PC-3 (cell line): Measurements from ENCODE around the gene HYDIN. TPM values are rescaled to one million over a fixed set of nuclear protein-coding genes. Genes with fewer than 3 reads are reported as not detected.

Source experiments
- ATAC-seq: fragments of 200-7000 bp; cut with Tn5 transposase; 2 replicates; pipeline ENCODE4 v1.9.1; 2020; ENCODE audit warnings: mild to moderate bottlenecking, moderate library complexity
- BruUV-seq: library from RNA; stranded (reverse); fragments of 400-500 nt; replicated peaks from 2 replicates; lab custom pipeline; 2021; lab: Mats Ljungman, UMichigan
- CTCF ChIA-PET: fragments of 300-600 bp; sonication (Branson Sonifier 250); formaldehyde crosslinking; loops from one replicate; lab custom pipeline; 2022; ENCODE audit warnings: antibody characterized with exemption; lab: Charles Lee
- POLR2A ChIA-PET: fragments of 300-600 bp; sonication (Branson Sonifier 250); formaldehyde crosslinking; loops from one replicate; lab custom pipeline; 2022; ENCODE audit warnings: antibody characterized with exemption; ENCODE audit not compliant: unreplicated experiment; lab: Charles Lee
- DNase-seq: peaks from one replicate; pipeline ENCODE4 v3.0.0-alpha.2; 2015
- H2AFZ ChIP-seq: fragments of 300-600 bp; sonication (generic); 2 replicates; pipeline ENCODE4 v1.6.0; 2016; ENCODE audit warnings: antibody characterized with exemption, low read length
- H3F3A ChIP-seq: fragments of 300-600 bp; sonication (generic); one replicate; pipeline ENCODE4 v1.6.0; 2017; ENCODE audit warnings: antibody characterized with exemption, low read length, control low read depth, mild to moderate bottlenecking; ENCODE audit not compliant: unreplicated experiment
- H3K27ac ChIP-seq: fragments of 300-600 bp; sonication (generic); 2 replicates; pipeline ENCODE4 v1.5.1; 2016; ENCODE audit warnings: mild to moderate bottlenecking, low read length
- H3K27me3 ChIP-seq: fragments of 300-600 bp; sonication (generic); 2 replicates; pipeline ENCODE4 v1.6.1; 2016; ENCODE audit warnings: low read length, mixed read lengths
- H3K36me3 ChIP-seq: fragments of 300-600 bp; sonication (generic); 2 replicates; pipeline ENCODE4 v1.6.1; 2016; ENCODE audit warnings: low read depth, mixed run types, low read length, mixed read lengths
- H3K4me1 ChIP-seq: fragments of 300-600 bp; sonication (generic); 2 replicates; pipeline ENCODE4 v1.5.1; 2016; ENCODE audit warnings: low read length; ENCODE audit not compliant: insufficient read depth
- H3K4me2 ChIP-seq: fragments of 300-600 bp; sonication (generic); 2 replicates; pipeline ENCODE4 v1.6.0; 2016; ENCODE audit warnings: low read length
- H3K4me3 ChIP-seq: fragments of 300-600 bp; sonication (generic); 2 replicates; pipeline ENCODE4 v1.5.1; 2016; ENCODE audit warnings: mild to moderate bottlenecking, low read length, mixed read lengths
- H3K79me2 ChIP-seq: fragments of 300-600 bp; sonication (generic); 2 replicates; pipeline ENCODE4 v1.6.1; 2017; ENCODE audit warnings: low read length, mixed read lengths
- H3K9ac ChIP-seq: fragments of 300-600 bp; sonication (generic); 2 replicates; pipeline ENCODE4 v1.6.0; 2016; ENCODE audit warnings: mild to moderate bottlenecking, low read length
- H3K9me2 ChIP-seq: fragments of 300-600 bp; sonication (generic); replicated peaks from 2 replicates; pipeline ENCODE4 v1.6.1; 2016; ENCODE audit warnings: mixed run types, low read length, mixed read lengths
- H3K9me3 ChIP-seq: fragments of 300-600 bp; sonication (generic); 2 replicates; pipeline ENCODE4 v1.6.1; 2016; ENCODE audit warnings: low read length, mixed read lengths
- H4K20me1 ChIP-seq: fragments of 300-600 bp; sonication (generic); 2 replicates; pipeline ENCODE4 v1.6.1; 2016; ENCODE audit warnings: low read length, mixed read lengths
- CTCF ChIP-seq: fragments of 300-600 bp; sonication (generic); conservative IDR thresholded peaks from 2 replicates; pipeline ENCODE4 v1.5.1; 2017; ENCODE audit warnings: antibody characterized with exemption, low read depth, mild to moderate bottlenecking, low read length
- EZH2 ChIP-seq: fragments of 300-600 bp; sonication (generic); IDR thresholded peaks from one replicate; pipeline ENCODE4 v1.6.1; 2017; ENCODE audit warnings: antibody characterized with exemption, mild to moderate bottlenecking, low read length; ENCODE audit not compliant: unreplicated experiment
- EZH2phosphoT487 ChIP-seq: fragments of 300-600 bp; sonication (generic); IDR thresholded peaks from 2 replicates; pipeline ENCODE4 v1.6.1; 2018; ENCODE audit warnings: mild to moderate bottlenecking, antibody characterized with exemption, low read length, borderline replicate concordance
- intact Hi-C: fragments of 100-400 bp; cut with micrococcal nuclease; formaldehyde crosslinking; loops from 2 replicates; pipeline ENCODE4 v1.9.0; 2023
- total RNA-seq: library from RNA; depleted of rRNA; stranded (reverse); fragments of >200 nt; gene quantifications from 2 replicates; pipeline ENCODE4 v1.2.3, GENCODE V29; 2014

HYDIN gene
- total RNA-seq, 1 experiment from 2014 or later, result 0.69 TPM

GRCh38 chr16:70804153-70804733, 426.3 kb downstream of the HYDIN start:
- Histone ChIP-seq H3K4me3 (no peak overlapping the region), H3F3A (no peaks in the 10 kb centered on the region), H3K27me3 (no peaks in the 10 kb centered on the region), H3K4me1 (peaks cover 10% of the 10 kb centered on the region; the same call in 1 of the 2 replicates), H3K27ac (no peak overlapping the region), H3K79me2 (peaks cover 15% of the 10 kb centered on the region), H3K9ac (no peak overlapping the region), H3K4me2 (no peak overlapping the region), H3K9me3 (no peaks in the 10 kb centered on the region), H3K9me2 (no peaks in the 10 kb centered on the region), H3K36me3 (no peaks in the 10 kb centered on the region), H4K20me1 (no peaks in the 10 kb centered on the region), H2AFZ (no peak overlapping the region)
- DNase-seq (peak; percentile 5), ATAC-seq (no peak)
- no TSS peak for BruUV-seq
- POLR2A ChIA-PET, result no interaction called here
- CTCF ChIA-PET, result no interaction called here
- intact Hi-C loops, result no loop called here
- no peak for TF ChIP-seq EZH2

GRCh38 chr16:70803319-70803718, 427.2 kb downstream of the HYDIN start:
- peaks cover 24% of the 10 kb centered on the region for H3K79me2 ChIP-seq
- no peaks in the 10 kb centered on the region for H3K36me3 ChIP-seq
- TF ChIP-seq EZH2 (no peak), EZH2phosphoT487 (no peak)
- no peaks in the 10 kb centered on the region for H4K20me1 ChIP-seq
- H3K9me3 ChIP-seq, result no peaks in the 10 kb centered on the region
- intact Hi-C loops, result no loop called here
- ChIA-PET POLR2A (no interaction called here), CTCF (no interaction called here)
- H3K4me1 ChIP-seq, result peaks cover 13% of the 10 kb centered on the region; the same call in 1 of the 2 replicates
- no peak overlapping the region for H3K27ac ChIP-seq
- DNase-seq (no peak), ATAC-seq (no peak)
- H3K9me2 ChIP-seq, result no peaks in the 10 kb centered on the region
- H3K9ac ChIP-seq, result no peak overlapping the region
- H3K4me2 ChIP-seq, result no peak overlapping the region
- H3K27me3 ChIP-seq, result no peaks in the 10 kb centered on the region
- H3K4me3 ChIP-seq, result no peak overlapping the region
- no TSS peak for BruUV-seq
- no peaks in the 10 kb centered on the region for H3F3A ChIP-seq
- H2AFZ ChIP-seq, result no peak overlapping the region

- H3F3A ChIP-seq, result no peaks in the 10 kb centered on the region
- intact Hi-C loops, result no loop called here
- ChIA-PET POLR2A (interaction anchor here (0.6 kb wide), 1 partner anchor 30 kb away, joined by 8 read pairs; no protein-coding TSS in a partner anchor), CTCF (no interaction called here)
- BruUV-seq, result no TSS peak
- H3K4me1 ChIP-seq, result peaks cover 13% of the 10 kb centered on the region; the same call in 1 of the 2 replicates
- no peaks in the 10 kb centered on the region for H3K9me3 ChIP-seq
- H3K27me3 ChIP-seq, result no peaks in the 10 kb centered on the region
- H4K20me1 ChIP-seq, result no peaks in the 10 kb centered on the region
- peaks cover 39% of the 10 kb centered on the region for H3K79me2 ChIP-seq
- H2AFZ ChIP-seq, result peak overlapping the region; percentile 62
- no peak overlapping the region for H3K27ac ChIP-seq
- no peaks in the 10 kb centered on the region for H3K36me3 ChIP-seq
- no peak for DNase-seq
- TF ChIP-seq CTCF (no peak), EZH2 (no peak), EZH2phosphoT487 (no peak)
- no peaks in the 10 kb centered on the region for H3K9me2 ChIP-seq
- peak overlapping the region; percentile 73; the same call in 1 of the 2 replicates for H3K4me3 ChIP-seq
- H3K4me2 ChIP-seq, result peak overlapping the region; percentile 84
- no peak overlapping the region for H3K9ac ChIP-seq
- no peak for ATAC-seq
Measured at GRCh38 chr16:70801611-70802010, 428.9 kb downstream of the HYDIN start.
